SH-SY5Y (cell line): ENCODE measurements around the gene SLC7A6OS.

ENCODE experiments used
- GATA2 ChIP-seq: IDR thresholded peaks from 2 replicates; pipeline ENCODE4 v1.6.1; 2011; ENCODE audit warnings: mild to moderate bottlenecking, low read depth, low read length
- GATA3 ChIP-seq: IDR thresholded peaks from 2 replicates; pipeline ENCODE4 v1.6.1; 2011; ENCODE audit warnings: low read depth, mild to moderate bottlenecking, low read length, moderate library complexity

GRCh38 chr16:68255712-68256111 is 55.0 kb downstream of the SLC7A6OS start:
- TF ChIP-seq GATA2 (no peak), GATA3 (no peak)
